ENCODE results near the gene WASF2.

The WASF2 gene

DNA sequence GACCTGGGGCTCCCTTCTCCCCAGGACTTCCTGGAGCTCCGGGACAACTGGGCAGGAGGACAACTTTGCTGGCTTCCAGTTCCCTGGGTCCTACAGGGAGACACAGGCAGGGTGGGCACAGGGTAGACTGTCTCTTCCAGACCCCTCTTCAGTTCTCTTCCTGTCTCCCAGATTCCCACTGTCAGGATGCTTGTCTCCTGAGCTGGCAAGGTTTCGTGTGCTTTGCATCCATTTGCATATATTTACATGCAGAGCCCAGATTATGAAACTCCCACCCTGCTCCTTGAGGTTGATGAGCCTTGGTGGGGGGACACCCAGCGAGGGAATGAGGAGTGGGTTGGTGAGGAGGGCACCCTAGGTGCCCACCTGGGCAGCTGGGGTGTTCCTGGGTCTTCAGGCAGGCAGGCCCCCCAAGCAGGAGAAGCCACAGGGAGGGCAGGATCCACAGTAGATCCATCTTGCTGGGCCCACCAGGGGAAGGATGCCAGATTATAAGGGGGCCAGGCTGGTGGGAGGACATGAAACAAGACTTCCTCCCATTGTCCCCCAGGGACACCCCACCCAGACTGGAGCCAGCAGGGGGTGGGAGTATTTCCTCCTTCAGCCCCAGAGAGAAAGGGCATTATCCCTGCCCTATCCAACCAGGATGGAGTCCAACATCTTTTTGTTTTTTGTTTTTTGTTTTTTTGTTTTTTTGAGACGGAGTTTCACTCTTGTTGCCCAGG is 115.4 kb downstream of the WASF2 start, which contains the start of gene FCN3:
Gene FCN3 (minus strand): TSS at position 463 of the 725 bp plus-strand sequence. CDS start 6 bp downstream, at position 457.
- no peak for DNase-seq

DNA sequence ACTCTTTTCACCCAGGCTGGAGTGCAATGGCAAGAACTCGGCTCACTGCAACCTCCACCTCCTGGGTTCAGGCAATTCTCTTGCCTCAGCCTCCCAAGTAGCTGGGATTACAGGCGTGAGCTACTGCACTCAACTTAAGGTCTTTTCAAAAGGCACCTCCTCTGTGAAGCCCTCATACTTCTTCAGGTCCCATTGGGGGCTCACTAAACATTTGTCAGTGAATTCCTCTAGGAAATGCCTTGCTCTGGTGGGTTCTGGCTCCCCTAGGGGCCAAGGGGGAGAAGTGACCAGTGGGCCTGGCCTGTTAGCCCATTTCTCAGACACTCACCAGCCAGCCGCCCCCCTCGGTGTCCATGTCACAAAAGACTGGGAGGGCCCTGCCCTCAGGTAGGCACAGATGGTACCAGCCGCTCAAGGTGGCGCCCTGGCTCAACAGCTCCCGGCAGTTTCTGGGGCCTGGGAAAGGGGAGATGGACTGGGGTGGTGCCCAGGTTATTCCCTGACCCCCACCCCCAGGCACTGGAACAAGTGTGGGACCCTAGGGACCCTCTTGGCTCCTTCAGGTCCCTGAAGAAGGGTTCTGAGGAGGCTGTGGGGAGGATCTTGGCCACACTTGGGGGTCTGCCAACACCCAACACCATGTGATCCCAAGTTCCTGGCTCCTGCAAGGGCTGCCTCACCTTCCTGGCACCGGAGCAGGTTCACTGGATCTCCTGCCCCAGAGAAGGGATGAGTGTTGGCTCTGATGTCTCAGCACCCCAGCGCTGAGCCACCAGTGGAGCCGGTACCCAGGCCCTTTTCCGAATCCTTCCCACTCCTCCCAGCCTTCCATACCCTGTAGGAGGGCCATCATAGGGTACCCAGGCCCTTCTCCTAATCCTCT is 116.9 kb downstream of the WASF2 start:
- in situ Hi-C loops (cut with HindIII; ENCODE audit: low pct_ligation_motif_present, low pct_unique_long_range_greater_than_20kb, low sequenced_read_pairs): no loop called here
- DNase-seq: peak; percentile 42

More for the DNA sequence above, 115.4 kb downstream of the WASF2 start, which contains the start of gene FCN3:
- in situ Hi-C loops (cut with HindIII; ENCODE audit: low pct_ligation_motif_present, low pct_unique_long_range_greater_than_20kb, low sequenced_read_pairs): no loop called here

DNA sequence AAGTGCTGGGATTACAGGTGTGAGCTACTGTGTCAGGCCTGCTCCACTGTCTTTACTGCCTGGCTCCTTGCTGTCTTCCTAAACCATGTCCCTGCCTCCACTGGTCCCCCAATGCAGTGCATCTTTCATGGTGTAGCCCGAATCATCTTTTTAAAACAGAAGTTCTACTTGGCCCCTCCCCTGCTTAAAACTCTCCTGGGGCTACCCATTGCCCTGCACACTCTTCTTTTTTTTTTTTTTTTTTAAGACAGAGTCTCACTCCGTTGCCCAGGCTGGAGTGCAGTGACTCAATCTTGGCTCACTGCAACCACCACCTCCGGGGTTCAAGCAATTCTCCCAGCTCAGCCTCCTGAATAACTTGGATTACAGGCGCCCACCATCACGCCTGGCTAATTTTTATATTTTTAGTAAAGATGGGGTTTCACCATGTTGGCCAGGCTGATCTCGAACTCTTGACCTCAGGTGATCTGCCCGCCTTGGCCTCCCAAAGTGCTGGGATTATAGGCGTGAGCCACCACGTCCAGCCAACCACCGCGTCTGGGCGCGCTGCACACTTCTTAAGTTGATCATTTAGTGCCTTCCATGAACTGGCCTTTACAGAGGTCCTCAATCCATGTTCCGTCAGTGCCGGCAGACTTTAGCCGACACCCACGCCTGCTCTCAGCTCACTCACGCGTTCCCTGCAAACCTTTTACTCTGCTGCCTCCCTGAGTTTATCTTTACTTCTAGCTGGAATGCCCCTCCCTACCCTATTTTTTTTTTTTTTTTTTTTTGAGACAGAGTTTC is 117.8 kb downstream of the WASF2 start:
- peak; percentile 84 for DNase-seq
- in situ Hi-C loops (cut with HindIII; ENCODE audit: low pct_ligation_motif_present, low pct_unique_long_range_greater_than_20kb, low sequenced_read_pairs): no loop called here

DNA sequence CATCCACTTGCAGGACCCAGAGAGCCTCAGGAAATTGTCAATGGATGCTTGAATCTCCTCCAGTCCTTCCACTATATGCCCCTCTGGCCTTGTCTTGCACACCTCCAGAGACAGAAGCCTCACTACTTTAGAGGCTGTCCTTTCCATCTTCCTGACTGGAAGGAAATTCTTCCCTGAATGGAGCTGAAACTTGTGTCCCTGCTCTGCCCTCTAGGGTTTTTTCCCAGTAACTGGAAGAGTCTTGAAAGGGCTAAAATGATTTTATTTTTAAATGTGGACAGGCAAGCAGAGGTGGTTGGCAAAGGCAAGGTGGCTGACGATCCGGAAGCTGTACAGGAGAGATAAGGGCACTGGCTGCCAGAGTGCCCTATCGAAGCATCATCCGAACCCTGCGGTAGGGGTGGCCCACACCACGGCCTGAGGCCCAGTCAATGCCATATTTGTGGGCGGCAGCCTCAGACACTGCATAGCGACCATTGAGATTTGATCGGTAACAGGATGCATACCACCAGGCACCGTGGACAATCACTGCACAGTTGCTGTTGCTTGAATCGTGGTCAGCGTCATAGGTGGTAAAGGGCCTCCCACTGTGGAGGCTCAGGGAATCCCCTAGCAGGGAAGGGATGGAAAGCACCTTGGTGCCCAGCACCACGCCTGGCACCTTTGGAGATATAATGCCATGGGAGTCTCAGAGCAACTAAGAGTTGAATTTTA is 120.9 kb downstream of the WASF2 start:
- DNase-seq: peak; percentile 46
- in situ Hi-C loops (cut with HindIII; ENCODE audit: low pct_ligation_motif_present, low pct_unique_long_range_greater_than_20kb, low sequenced_read_pairs): no loop called here

DNA sequence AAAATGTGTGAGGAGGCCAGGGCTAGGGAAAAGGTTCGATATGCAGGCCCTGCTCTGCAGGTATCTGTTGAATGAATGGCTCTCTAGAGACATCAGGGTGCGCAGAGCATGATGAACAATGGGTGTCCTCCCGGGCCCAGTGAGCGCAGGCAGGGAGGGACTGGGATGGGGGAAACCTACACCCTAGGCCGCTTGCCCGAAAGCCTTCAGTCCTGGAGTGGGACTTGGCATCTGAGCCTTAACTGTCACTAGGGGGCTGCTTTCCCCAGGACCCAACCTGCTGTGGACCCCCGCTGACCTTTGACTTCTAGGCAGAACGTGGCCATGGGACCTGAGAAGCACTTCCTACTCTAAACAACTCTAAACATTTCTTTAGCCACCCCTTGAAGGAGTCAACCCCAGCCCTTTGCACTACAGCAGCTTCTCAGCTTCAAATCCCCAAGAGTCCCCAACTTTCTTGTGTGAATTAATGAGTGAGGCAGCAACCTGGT is 122.8 kb downstream of the WASF2 start:
- in situ Hi-C loops (cut with HindIII; ENCODE audit: low pct_ligation_motif_present, low pct_unique_long_range_greater_than_20kb, low sequenced_read_pairs): no loop called here
- no peak for DNase-seq

DNA sequence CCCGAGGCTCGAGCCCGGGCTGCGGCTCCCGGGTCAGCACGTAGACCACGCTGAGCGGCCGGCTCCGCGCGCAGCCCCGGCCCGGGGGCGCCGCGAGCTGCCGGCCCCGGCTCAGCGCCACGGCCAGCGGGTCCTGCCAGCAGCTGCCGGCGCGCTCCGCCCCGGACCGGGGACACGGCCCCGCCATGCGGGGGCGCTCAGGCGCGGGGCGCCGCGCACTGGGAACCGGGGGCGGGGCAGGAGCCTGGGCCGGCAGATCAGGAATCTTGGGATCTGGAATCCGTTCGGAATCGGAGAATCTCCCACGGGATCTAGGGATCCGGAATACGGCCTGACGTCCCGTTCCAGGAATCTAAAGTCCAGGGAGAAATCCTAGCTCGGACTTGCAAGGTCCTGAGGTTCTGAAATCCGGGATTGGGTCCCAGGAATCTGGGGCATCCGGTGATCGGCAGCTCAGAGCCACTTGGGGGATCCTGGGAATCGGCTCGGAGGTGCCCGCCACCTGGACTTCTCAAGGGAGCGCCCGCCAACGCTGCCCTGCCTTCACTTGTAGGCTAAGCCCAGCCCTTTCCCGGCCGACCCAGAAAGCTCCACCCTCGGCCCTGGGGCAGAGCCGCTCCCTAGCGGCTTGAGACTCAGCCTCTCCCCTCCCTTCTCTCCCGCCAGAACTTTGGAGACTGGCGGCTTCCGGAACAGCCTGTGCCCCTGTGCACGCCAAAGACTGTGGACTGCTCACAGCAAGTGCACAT is 123.4 kb downstream of the WASF2 start, which contains the start of gene MAP3K6:
Gene MAP3K6 (minus strand): TSS at position 551 of the 749 bp plus-strand sequence. CDS start 364 bp downstream, at position 187.
- DNase-seq: peak; percentile 76
- in situ Hi-C loops (cut with HindIII; ENCODE audit: low pct_ligation_motif_present, low pct_unique_long_range_greater_than_20kb, low sequenced_read_pairs): no loop called here

DNA sequence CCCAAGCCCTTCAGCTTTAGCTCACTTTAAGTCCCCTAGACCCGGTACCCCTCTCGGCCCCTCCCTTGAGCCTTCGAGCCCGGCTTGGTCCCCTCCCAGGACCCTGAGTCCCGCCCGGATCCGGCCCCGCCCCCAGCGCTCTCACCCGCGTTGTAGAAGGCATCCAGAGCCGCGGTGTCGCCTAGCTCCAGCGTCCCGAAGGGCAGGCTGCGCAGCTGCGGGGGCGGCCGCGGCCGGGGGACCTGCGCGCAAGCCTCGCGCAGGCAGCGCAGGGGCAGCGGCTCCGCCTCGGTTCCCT is 123.9 kb downstream of the WASF2 start:
- peak; percentile 71 for DNase-seq
- in situ Hi-C loops (cut with HindIII; ENCODE audit: low pct_ligation_motif_present, low pct_unique_long_range_greater_than_20kb, low sequenced_read_pairs): no loop called here

DNA sequence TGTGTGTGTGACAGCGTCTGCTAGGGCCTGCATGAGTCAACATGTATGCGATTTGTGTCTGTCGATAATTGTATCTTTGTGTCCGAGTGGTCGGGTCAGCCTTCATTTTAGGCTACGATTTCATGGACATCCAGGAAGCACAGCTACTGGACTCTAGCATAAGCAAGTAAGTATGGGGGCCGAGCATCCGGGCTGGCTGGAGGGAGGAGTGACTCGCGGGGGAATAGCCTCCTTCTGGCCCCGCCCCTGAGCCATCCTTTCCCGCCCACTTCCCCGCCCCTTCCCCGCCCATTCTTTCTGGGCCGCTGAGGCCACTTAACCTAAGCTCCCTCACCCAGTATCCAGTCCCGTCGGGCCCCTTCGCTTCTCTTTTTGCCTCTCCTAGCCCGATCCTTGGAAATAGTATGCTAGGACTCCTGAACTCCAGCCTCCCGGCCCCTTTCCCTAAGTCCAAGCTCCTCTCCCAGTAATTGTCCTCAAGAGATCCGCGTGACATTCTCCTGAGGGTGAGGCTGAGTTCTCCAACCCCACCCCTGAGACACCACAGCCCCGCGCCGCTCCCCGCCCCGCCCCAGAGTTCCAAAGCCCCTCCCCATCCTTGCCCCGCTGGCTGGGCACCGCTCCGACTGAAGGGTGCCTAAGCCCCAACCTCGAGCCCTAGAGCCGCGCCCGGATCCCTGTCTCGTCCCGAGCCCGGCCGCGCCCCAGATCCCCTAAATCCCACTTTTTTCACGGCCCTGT is 124.4 kb downstream of the WASF2 start:
- peak; percentile 83 for DNase-seq
- in situ Hi-C loops (cut with HindIII; ENCODE audit: low pct_ligation_motif_present, low pct_unique_long_range_greater_than_20kb, low sequenced_read_pairs): no loop called here

DNA sequence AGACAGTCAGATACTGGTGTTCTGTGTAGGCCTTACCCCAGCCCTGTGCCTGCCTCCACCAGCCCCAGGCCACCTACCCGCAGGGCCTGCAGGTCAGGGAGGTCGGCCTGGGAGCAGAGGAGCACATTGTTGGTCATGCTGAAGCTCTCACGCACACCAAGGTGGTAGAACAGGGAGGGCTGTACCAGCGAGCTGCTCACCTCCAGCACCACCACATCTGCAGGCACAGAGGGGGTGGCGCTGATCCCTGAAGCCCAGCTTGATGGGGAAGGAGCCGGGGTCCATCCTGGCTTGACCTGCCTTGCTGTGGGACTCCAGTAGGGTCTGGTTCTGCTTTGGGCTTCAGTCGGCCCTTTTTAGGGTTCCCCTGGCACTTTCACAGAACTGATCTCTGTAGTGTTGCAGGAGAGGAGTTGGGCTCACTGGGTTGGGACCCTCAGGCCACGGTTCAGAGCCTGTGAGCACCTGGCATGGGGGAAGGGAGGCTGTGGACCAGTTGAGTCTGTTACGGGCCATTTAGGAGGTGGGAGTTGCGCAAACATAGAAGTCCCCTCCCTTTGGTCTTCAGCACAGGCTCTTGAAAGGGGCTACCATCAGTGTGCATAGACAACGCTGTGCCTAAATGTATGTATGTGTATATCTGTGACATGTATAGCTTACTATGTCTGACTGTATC is 125.1 kb downstream of the WASF2 start:
- in situ Hi-C loops (cut with HindIII; ENCODE audit: low pct_ligation_motif_present, low pct_unique_long_range_greater_than_20kb, low sequenced_read_pairs): no loop called here
- DNase-seq: no peak

DNA sequence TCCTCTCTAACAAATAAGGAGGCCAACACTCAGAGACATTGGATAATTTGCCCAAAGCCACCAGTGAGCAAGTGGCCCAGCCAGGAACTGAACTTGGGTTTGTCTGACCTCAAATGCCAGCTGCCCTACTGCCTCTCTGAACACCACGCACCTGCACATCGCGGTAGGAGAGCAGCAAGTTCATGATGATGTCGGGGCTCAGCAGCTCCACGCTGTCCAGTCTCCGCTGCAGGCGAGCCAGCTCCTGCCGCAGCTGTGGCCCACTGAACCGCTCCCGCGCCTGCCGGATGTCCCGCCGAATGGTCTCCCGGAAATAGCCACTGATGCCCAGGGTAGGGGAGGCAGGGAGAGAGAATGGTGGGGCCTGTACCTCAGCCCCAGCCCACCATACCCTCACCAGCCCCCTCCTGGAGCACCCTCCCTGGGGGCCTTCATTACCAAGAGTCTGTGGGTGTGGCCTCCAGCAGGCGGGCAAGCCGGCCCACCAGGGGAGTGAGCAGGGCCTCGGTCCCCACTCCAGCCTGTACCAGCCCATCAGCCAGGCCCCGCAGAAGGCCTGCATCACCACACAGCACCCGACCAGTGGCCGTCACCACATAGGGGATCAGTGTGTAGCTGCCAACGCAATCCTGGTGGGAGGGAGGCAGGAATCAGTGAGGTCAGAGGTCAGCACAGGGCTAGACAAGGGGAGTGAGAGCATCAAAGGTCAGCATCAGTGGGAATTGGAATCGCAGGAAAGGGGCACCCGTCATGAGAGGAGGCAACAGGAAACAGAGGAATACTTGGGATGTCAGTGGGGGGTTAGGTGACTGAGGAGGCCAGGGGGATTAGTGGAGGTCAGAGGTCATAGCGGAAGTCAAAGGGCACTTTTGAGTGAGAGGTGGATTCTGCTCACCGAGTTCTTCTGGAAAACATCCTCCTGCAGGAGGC is 125.9 kb downstream of the WASF2 start:
- in situ Hi-C loops (cut with HindIII; ENCODE audit: low pct_ligation_motif_present, low pct_unique_long_range_greater_than_20kb, low sequenced_read_pairs): no loop called here

DNA sequence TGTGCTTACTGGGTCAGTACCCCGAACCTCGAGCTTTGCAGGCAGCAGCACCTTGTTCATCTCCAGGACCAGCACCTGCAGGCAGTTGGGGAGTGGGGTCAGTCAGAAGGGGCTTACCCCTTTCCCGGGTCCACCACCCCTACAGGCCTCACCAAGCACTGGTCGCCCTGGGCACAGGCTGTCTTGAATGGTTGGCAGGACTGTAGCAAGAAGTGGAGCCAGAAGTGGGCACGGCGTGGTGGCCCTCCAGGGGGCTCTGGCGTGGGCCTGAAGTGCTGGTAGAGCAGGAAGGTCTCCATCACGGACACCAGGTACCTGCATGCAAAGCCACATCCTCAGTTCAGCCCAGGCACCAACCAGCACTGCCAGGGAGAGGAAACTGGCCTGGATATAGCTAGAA is 128.4 kb downstream of the WASF2 start:
- in situ Hi-C loops (cut with HindIII; ENCODE audit: low pct_ligation_motif_present, low pct_unique_long_range_greater_than_20kb, low sequenced_read_pairs): no loop called here
- DNase-seq: no peak

More for the DNA sequence above, 125.9 kb downstream of the WASF2 start:
- DNase-seq: no peak

DNA sequence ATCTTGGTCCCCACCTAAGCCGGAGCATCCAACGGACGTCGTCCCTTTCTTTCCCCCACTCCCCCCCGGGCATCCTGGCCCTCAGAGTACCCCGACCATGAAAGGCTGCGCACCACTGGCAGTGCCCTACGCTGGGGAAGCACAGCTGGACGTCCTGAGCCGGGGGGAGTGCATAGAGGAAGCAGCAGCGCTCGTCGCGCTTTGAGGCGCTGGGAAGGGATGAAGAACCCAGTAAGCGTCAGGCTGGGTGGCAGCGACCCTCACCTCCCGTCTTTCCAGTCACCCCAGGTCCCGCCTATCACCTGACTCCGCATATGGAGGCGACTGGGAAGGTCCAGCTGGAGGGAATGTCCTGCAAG is 128.9 kb downstream of the WASF2 start:
- in situ Hi-C loops (cut with HindIII; ENCODE audit: low pct_ligation_motif_present, low pct_unique_long_range_greater_than_20kb, low sequenced_read_pairs): no loop called here
- DNase-seq: no peak

DNA sequence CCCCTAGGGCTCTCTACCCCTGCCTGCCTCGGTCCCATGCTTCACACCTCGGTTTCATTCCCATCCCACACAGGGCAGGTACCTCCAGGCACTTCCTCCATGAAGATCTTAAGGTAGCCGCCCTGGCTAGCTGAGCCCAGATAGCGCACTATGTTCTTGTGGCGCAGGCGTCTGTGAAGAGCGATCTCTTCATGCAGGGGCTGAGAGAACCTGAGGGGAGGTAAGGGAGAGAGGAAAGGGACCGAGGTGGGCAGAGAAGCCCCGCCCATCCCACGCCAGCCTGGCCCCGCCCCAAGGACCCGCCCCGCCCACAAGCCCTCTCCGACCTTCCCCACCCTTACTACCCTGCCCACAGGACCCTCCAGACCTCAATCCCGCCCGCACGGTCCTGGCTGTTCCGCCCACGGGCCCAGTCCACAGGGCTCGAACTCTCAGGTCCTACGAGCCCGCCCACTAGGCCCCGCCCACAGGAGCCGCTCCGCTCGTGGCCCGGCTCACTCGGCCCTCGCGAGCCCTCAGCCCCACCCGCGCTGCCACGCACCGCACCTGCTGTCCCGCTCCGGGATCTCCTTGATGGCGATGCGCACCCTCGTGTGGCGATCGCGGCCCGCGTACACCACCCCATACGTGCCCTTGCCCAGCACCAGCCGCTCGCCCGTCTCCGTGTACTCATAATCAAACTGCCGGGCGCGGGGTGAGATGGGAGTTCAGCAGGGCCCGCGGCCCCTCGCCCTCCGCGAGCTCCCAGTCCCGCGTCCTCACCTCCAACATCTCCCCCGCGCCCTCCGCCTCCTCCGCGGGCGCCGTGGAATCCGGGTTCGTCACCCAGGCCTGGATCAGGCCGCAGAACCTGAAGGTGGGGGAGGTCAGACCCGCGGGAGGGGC is 129.6 kb downstream of the WASF2 start:
- no peak for DNase-seq

DNA sequence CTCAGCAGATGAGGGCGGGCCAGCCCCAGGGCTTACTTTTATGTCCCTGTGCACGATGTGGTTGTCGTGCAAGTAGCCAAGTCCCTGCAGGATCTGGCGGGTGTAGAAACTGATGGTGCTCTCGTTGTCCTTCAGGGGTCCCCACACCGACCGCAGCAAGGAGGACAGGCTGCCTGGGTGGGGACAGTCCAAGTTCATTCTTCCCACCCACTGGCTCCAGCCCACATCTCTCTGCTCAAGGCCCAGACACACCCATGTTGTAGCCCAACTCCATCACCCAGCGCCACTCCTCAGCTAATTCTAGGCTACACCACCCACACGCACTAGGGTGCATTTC is 130.2 kb downstream of the WASF2 start:
- in situ Hi-C loops (cut with HindIII; ENCODE audit: low pct_ligation_motif_present, low pct_unique_long_range_greater_than_20kb, low sequenced_read_pairs): no loop called here
- DNase-seq: no peak

More for the DNA sequence above, 129.6 kb downstream of the WASF2 start:
- in situ Hi-C loops (cut with HindIII; ENCODE audit: low pct_ligation_motif_present, low pct_unique_long_range_greater_than_20kb, low sequenced_read_pairs): no loop called here

DNA sequence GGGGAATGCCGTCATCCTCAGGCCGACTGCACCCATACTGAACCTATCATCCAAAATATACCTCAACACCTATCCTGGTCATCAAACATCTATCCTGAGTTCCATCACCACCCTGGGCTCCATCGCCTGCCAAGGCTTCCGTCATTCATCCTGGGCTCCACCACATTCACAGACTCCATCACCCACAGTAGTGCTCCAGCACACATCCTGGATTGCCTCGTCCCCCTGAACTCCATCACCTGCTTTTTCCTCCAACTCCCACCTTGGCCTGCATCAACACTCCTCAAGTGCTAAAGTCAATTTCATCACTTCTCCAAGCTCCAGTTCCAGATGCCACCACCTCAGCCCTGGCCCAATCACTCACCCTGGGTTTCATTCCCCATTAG is 131.0 kb downstream of the WASF2 start:
- in situ Hi-C loops (cut with HindIII; ENCODE audit: low pct_ligation_motif_present, low pct_unique_long_range_greater_than_20kb, low sequenced_read_pairs): no loop called here

More for the DNA sequence above, 131.0 kb downstream of the WASF2 start:
- no peak for DNase-seq
